ENCODE data around the gene PIP5K1C. TPM values are rescaled to one million over a fixed set of nuclear protein-coding genes. Genes with fewer than 3 reads are reported as not detected.

Gene PIP5K1C
- total and polyA plus RNA-seq, 7 experiments from 2014 or later = 6.8 to 32.4 (median 21.8) TPM

- Mint-ChIP-seq H3K27me3 (peaks cover 0 to 9% (median 0%) of the 10 kb centered on the region in 5 donors), H3K36me3 (peaks cover 0 to 3% (median 0%) of the 10 kb centered on the region in 5 donors), H3K4me3 (no peak overlapping the region), H3K4me1 (peaks cover 6 to 13% (median 10%) of the 10 kb centered on the region in 7 donors), H3K9me3 (peaks cover 0 to 1% (median 0%) of the 10 kb centered on the region in 11 donors), H3K27ac (peak overlapping the region in 2 of 9 donors; percentile 17 to 55)
- ATAC-seq (no peak), DNase-seq (no peak)
- no peak overlapping the region for H3K4me3 ChIP-seq (ENCODE audit: low read length)
- H3K9me3 ChIP-seq (ENCODE audit: control insufficient read depth in 2 of 3, low read length in 3 of 3) = no peaks in the 10 kb centered on the region
- intact Hi-C loops (cut with micrococcal nuclease) = no loop called here
- ChIA-PET POLR2A (interaction anchor here (0.6 kb wide), 1 partner anchor 310 kb away, joined by 6 read pairs; no protein-coding TSS in a partner anchor), CTCF (no interaction called here)
- no peaks in the 10 kb centered on the region for H3K36me3 ChIP-seq (ENCODE audit: control insufficient read depth in 2 of 3, insufficient read depth in 3 of 3, low read length in 3 of 3)
- no peaks in the 10 kb centered on the region for H3K27me3 ChIP-seq (ENCODE audit: control insufficient read depth in 2 of 2, insufficient read depth in 2 of 2, low read length in 2 of 2)
- H3K4me1 ChIP-seq (ENCODE audit: control insufficient read depth in 2 of 2, insufficient read depth in 2 of 2, low read length in 2 of 2) = peaks cover 19 to 22% of the 10 kb centered on the region in 2 donors
- no peak overlapping the region for H3K27ac ChIP-seq (ENCODE audit: low read depth, low read length)
These were observed 97.0 kb downstream of the PIP5K1C start for GRCh38 chr19:3603121-3603811.

DNA sequence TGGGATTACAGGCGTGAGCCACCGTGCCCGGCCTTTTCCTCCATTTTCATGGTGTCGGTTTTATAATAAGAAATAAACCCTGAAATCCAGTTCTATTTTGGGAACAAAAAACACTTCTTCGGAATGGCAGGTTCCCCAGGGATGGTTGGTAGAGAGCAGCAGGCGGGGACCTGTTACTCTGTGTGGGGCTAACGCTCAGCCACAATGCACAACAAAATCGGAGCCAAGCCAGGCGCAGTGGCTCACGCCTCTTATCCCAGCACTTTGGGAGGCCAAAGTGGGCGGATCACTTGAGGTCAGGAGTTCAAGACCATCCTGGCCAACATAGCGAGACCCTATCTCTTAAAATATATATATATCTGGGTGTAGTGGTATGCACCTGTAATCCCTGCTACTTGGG lies 99.2 kb downstream of the PIP5K1C start:
- no peak overlapping the region for H3K27ac Mint-ChIP-seq
- no peak for ATAC-seq

GRCh38 chr19:3599776-3600187 lies 100.5 kb downstream of the PIP5K1C start:
- ChIA-PET POLR2A (no interaction called here), CTCF (no interaction called here)
- intact Hi-C loops (cut with micrococcal nuclease) = no loop called here
- Mint-ChIP-seq H3K4me3 (no peak overlapping the region), H3K27me3 (no peaks in the 10 kb centered on the region), H3K9me3 (peaks cover 0 to 1% (median 0%) of the 10 kb centered on the region in 11 donors), H3K27ac (no peak overlapping the region), H3K36me3 (no peaks in the 10 kb centered on the region), H3K4me1 (no peaks in the 10 kb centered on the region)
- no peaks in the 10 kb centered on the region for H3K36me3 ChIP-seq (ENCODE audit: control insufficient read depth in 2 of 3, insufficient read depth in 3 of 3, low read length in 3 of 3)
- ATAC-seq (no peak), DNase-seq (no peak)
- H3K9me3 ChIP-seq (ENCODE audit: control insufficient read depth in 2 of 3, low read length in 3 of 3) = no peaks in the 10 kb centered on the region
- no peaks in the 10 kb centered on the region for H3K27me3 ChIP-seq (ENCODE audit: control insufficient read depth in 2 of 2, insufficient read depth in 2 of 2, low read length in 2 of 2)
- no peak overlapping the region for H3K27ac ChIP-seq (ENCODE audit: low read depth, low read length)
- peaks cover 5 to 7% of the 10 kb centered on the region in 2 donors for H3K4me1 ChIP-seq (ENCODE audit: control insufficient read depth in 2 of 2, insufficient read depth in 2 of 2, low read length in 2 of 2)
- no peak overlapping the region for H3K4me3 ChIP-seq (ENCODE audit: low read length)

More for the DNA sequence above, 99.2 kb downstream of the PIP5K1C start:
- intact Hi-C loops (cut with micrococcal nuclease) = no loop called here
- H3K4me1 Mint-ChIP-seq = no peaks in the 10 kb centered on the region
- Histone ChIP-seq H3K9me3 (ENCODE audit: control insufficient read depth in 2 of 3, low read length in 3 of 3) (no peaks in the 10 kb centered on the region), H3K27ac (ENCODE audit: low read depth, low read length) (no peak overlapping the region), H3K27me3 (ENCODE audit: control insufficient read depth in 2 of 2, insufficient read depth in 2 of 2, low read length in 2 of 2) (no peaks in the 10 kb centered on the region), H3K4me1 (ENCODE audit: control insufficient read depth in 2 of 2, insufficient read depth in 2 of 2, low read length in 2 of 2) (peaks cover 17 to 20% of the 10 kb centered on the region in 2 donors), H3K4me3 (ENCODE audit: low read length) (no peak overlapping the region), H3K36me3 (ENCODE audit: control insufficient read depth in 2 of 3, insufficient read depth in 3 of 3, low read length in 3 of 3) (no peaks in the 10 kb centered on the region)
- H3K4me3 Mint-ChIP-seq = no peak overlapping the region
- POLR2A ChIA-PET = no interaction called here
- H3K27me3 Mint-ChIP-seq = no peaks in the 10 kb centered on the region
- H3K9me3 Mint-ChIP-seq = peaks cover 0 to 1% (median 0%) of the 10 kb centered on the region in 11 donors
- CTCF ChIA-PET = no interaction called here
- H3K36me3 Mint-ChIP-seq = no peaks in the 10 kb centered on the region
- no peak for DNase-seq

DNA sequence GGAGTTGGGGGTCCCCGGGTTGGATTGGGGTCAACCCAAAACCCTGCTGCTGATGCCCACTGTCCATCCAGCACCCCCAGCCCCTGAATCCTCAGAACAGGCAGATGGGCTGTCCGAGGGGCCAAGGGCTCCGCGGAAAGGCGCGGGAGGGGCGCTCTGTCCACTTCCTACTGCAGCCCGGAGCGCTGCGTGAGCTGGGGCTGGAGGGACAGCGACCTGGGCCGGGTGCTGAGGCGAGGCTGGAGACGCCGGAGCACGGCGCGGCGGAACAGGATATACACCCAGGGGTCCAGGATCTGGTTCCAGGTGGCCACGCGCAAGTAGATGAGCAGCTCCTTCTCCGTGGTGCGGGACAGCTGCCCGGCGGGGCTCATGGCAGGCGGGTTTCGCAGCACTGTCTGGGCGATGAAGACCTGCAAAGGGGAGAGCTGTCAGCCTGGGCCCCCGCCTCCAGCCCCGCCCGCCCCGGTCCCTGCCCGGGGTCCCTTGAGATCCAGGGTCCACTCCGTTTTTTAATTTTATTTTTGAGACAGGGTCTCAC lies 104.7 kb downstream of the PIP5K1C start:
- Mint-ChIP-seq H3K4me3 (no peak overlapping the region), H3K27ac (no peak overlapping the region)
- ATAC-seq = no peak

GRCh38 chr19:3593156-3593555 lies 107.1 kb downstream of the PIP5K1C start:
- no peaks in the 10 kb centered on the region for H3K36me3 ChIP-seq (ENCODE audit: control insufficient read depth in 2 of 3, insufficient read depth in 3 of 3, low read length in 3 of 3)
- POLR2A ChIA-PET = no interaction called here
- H3K4me1 ChIP-seq (ENCODE audit: control insufficient read depth in 2 of 2, insufficient read depth in 2 of 2, low read length in 2 of 2) = no peaks in the 10 kb centered on the region
- DNase-seq (no peak), ATAC-seq (no peak)
- CTCF ChIA-PET = no interaction called here
- H3K27me3 ChIP-seq (ENCODE audit: control insufficient read depth in 2 of 2, insufficient read depth in 2 of 2, low read length in 2 of 2) = no peaks in the 10 kb centered on the region
- intact Hi-C loops (cut with micrococcal nuclease) = no loop called here
- peak overlapping the region in 1 of 9 donors; percentile 28 for H3K27ac Mint-ChIP-seq
- no peaks in the 10 kb centered on the region for H3K27me3 Mint-ChIP-seq
- H3K4me1 Mint-ChIP-seq = peaks cover 0 to 3% (median 0%) of the 10 kb centered on the region in 7 donors
- no peaks in the 10 kb centered on the region for H3K9me3 ChIP-seq (ENCODE audit: control insufficient read depth in 2 of 3, low read length in 3 of 3)
- peaks cover 0 to 6% (median 0%) of the 10 kb centered on the region in 11 donors for H3K9me3 Mint-ChIP-seq
- no peak overlapping the region for H3K27ac ChIP-seq (ENCODE audit: low read depth, low read length)
- peaks cover 0 to 3% (median 0%) of the 10 kb centered on the region in 5 donors for H3K36me3 Mint-ChIP-seq
- H3K4me3 ChIP-seq (ENCODE audit: low read length) = no peak overlapping the region
- no peak overlapping the region for H3K4me3 Mint-ChIP-seq

More for the DNA sequence above, 104.7 kb downstream of the PIP5K1C start:
- no peaks in the 10 kb centered on the region for H3K36me3 ChIP-seq (ENCODE audit: control insufficient read depth in 2 of 3, insufficient read depth in 3 of 3, low read length in 3 of 3)
- Mint-ChIP-seq H3K36me3 (peaks cover 0 to 3% (median 0%) of the 10 kb centered on the region in 5 donors), H3K27me3 (no peaks in the 10 kb centered on the region), H3K4me1 (peaks cover 0 to 3% (median 0%) of the 10 kb centered on the region in 7 donors), H3K9me3 (peaks cover 0 to 3% (median 0%) of the 10 kb centered on the region in 11 donors)
- intact Hi-C loops (cut with micrococcal nuclease) = no loop called here
- ChIA-PET POLR2A (no interaction called here), CTCF (interaction anchor here (0.6 kb wide), 1 partner anchor 94 kb away, joined by 3 read pairs; no protein-coding TSS in a partner anchor)
- no peaks in the 10 kb centered on the region for H3K9me3 ChIP-seq (ENCODE audit: control insufficient read depth in 2 of 3, low read length in 3 of 3)
- no peak overlapping the region for H3K27ac ChIP-seq (ENCODE audit: low read depth, low read length)
- no peak for DNase-seq
- no peaks in the 10 kb centered on the region for H3K4me1 ChIP-seq (ENCODE audit: control insufficient read depth in 2 of 2, insufficient read depth in 2 of 2, low read length in 2 of 2)
- no peak overlapping the region for H3K4me3 ChIP-seq (ENCODE audit: low read length)
- no peaks in the 10 kb centered on the region for H3K27me3 ChIP-seq (ENCODE audit: control insufficient read depth in 2 of 2, insufficient read depth in 2 of 2, low read length in 2 of 2)

GRCh38 chr19:3591876-3592613 lies 108.2 kb downstream of the PIP5K1C start:
- Histone ChIP-seq H3K27me3 (ENCODE audit: control insufficient read depth in 2 of 2, insufficient read depth in 2 of 2, low read length in 2 of 2) (no peaks in the 10 kb centered on the region), H3K4me3 (ENCODE audit: low read length) (no peak overlapping the region), H3K9me3 (ENCODE audit: control insufficient read depth in 2 of 3, low read length in 3 of 3) (no peaks in the 10 kb centered on the region), H3K27ac (ENCODE audit: low read depth, low read length) (no peak overlapping the region), H3K4me1 (ENCODE audit: control insufficient read depth in 2 of 2, insufficient read depth in 2 of 2, low read length in 2 of 2) (no peaks in the 10 kb centered on the region), H3K36me3 (ENCODE audit: control insufficient read depth in 2 of 3, insufficient read depth in 3 of 3, low read length in 3 of 3) (no peaks in the 10 kb centered on the region)
- Mint-ChIP-seq H3K36me3 (peaks cover 0 to 3% (median 0%) of the 10 kb centered on the region in 5 donors), H3K9me3 (peaks cover 0 to 6% (median 0%) of the 10 kb centered on the region in 11 donors), H3K27me3 (no peaks in the 10 kb centered on the region), H3K4me3 (no peak overlapping the region), H3K27ac (peak overlapping the region in 2 of 9 donors; percentile 19 to 57), H3K4me1 (peaks cover 0 to 3% (median 0%) of the 10 kb centered on the region in 7 donors)
- no peak for ATAC-seq
- POLR2A ChIA-PET = interaction anchor here (1.1 kb wide), 1 partner anchor 17 kb away, joined by 3 read pairs; no protein-coding TSS in a partner anchor
- intact Hi-C loops (cut with micrococcal nuclease) = no loop called here
- CTCF ChIA-PET = interaction anchor here (1.0 kb wide), 1 partner anchor 28 kb away, joined by 3 read pairs; no protein-coding TSS in a partner anchor
- no peak for DNase-seq

Measured in naive thymus-derived CD4-positive, alpha-beta T cell (primary cell).